ENCODE measurements around the gene CASD1.

DNA sequence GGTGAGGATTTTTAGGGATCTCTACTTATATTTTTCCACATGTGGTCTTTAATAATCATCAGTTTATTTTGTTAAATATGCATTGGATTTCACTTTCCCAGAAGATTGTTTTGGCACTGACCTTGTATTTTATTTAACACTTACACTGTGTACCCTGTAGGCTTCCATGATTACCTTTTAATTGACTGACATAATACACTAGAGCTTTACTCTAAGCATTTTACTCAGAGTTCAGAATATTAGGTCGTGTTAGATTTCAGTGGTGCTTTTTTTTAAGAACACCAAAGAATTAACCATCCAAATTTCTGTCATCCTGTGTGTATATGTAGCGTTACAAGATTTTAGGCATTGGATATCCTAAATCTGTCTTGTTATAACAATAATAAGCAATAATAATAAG lies 23.1 kb downstream of the CASD1 start:
- TF ChIP-seq, protein P1, sequence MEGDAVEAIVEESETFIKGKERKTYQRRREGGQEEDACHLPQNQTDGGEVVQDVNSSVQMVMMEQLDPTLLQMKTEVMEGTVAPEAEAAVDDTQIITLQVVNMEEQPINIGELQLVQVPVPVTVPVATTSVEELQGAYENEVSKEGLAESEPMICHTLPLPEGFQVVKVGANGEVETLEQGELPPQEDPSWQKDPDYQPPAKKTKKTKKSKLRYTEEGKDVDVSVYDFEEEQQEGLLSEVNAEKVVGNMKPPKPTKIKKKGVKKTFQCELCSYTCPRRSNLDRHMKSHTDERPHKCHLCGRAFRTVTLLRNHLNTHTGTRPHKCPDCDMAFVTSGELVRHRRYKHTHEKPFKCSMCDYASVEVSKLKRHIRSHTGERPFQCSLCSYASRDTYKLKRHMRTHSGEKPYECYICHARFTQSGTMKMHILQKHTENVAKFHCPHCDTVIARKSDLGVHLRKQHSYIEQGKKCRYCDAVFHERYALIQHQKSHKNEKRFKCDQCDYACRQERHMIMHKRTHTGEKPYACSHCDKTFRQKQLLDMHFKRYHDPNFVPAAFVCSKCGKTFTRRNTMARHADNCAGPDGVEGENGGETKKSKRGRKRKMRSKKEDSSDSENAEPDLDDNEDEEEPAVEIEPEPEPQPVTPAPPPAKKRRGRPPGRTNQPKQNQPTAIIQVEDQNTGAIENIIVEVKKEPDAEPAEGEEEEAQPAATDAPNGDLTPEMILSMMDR (IDR thresholded peaks at IDR 0.05) = no peak
- TF ChIP-seq EZH2 (IDR thresholded peaks at IDR 0.05) (no peak), EZH2phosphoT487 (IDR thresholded peaks at IDR 0.05) (no peak)
